Measurements from ENCODE around the gene OR13C4. TPM values are rescaled to one million over a fixed set of nuclear protein-coding genes. Genes with fewer than 3 reads are reported as not detected.
"Not testable (repeated sequence)": the region's sequence is repeated elsewhere in the genome, so short reads cannot be mapped to it uniquely, and the experiment has no call there.

OR13C4 gene
- total RNA-seq = not detected

- no peak within 1 kb of the TSS for H3K4me3 Mint-ChIP-seq
- H3K9me3 Mint-ChIP-seq = no peaks in the 10 kb centered on the region
- no peaks in the 10 kb centered on the region for H3K27me3 Mint-ChIP-seq
- no peaks in the 10 kb centered on the region for H3K36me3 Mint-ChIP-seq
- H3K4me1 Mint-ChIP-seq = no peaks in the 10 kb centered on the region
- H3K27ac Mint-ChIP-seq = no peak within 1 kb of the TSS
- DNase-seq = no peak
Measured at GRCh38 chr9:104527109-104527508, at the start of gene OR13C4. Gene OR13C4, minus strand, starts transcription at chr9:104527209. Its CDS starts 0 bp downstream, at chr9:104527209.

GRCh38 chr9:104575456-104575855, 48.4 kb upstream of the OR13C4 start:
- peaks cover 11% of the 10 kb centered on the region for H3K9me3 Mint-ChIP-seq
- no peaks in the 10 kb centered on the region for H3K36me3 Mint-ChIP-seq
- no peak for DNase-seq
- H3K4me3 Mint-ChIP-seq = no peak overlapping the region
- no peak overlapping the region for H3K27ac Mint-ChIP-seq
- H3K27me3 Mint-ChIP-seq = no peaks in the 10 kb centered on the region
- H3K4me1 Mint-ChIP-seq = no peaks in the 10 kb centered on the region

GRCh38 chr9:104572612-104573011, 45.6 kb upstream of the OR13C4 start:
- peaks cover 11% of the 10 kb centered on the region for H3K9me3 Mint-ChIP-seq
- no peak for DNase-seq
- H3K4me1 Mint-ChIP-seq = no peaks in the 10 kb centered on the region
- H3K4me3 Mint-ChIP-seq = no peak overlapping the region
- H3K36me3 Mint-ChIP-seq = no peaks in the 10 kb centered on the region
- H3K27ac Mint-ChIP-seq = no peak overlapping the region
- no peaks in the 10 kb centered on the region for H3K27me3 Mint-ChIP-seq

- DNase-seq = no peak
- no peaks in the 10 kb centered on the region for H3K27me3 Mint-ChIP-seq
- no peak within 1 kb of the TSS for H3K27ac Mint-ChIP-seq
- no peak within 1 kb of the TSS for H3K4me3 Mint-ChIP-seq
- no peaks in the 10 kb centered on the region for H3K4me1 Mint-ChIP-seq
- H3K9me3 Mint-ChIP-seq = peaks cover 8% of the 10 kb centered on the region
- H3K36me3 Mint-ChIP-seq = no peaks in the 10 kb centered on the region
Measured at GRCh38 chr9:104568868-104569267, 41.9 kb upstream of the OR13C4 start, which contains the start of gene OR13C8. Gene OR13C8, plus strand, starts transcription at chr9:104569168. Its CDS starts 0 bp downstream, at chr9:104569168.

GRCh38 chr9:104564358-104564757, 37.3 kb upstream of the OR13C4 start:
- DNase-seq = no peak
- no peaks in the 10 kb centered on the region for H3K27me3 Mint-ChIP-seq
- no peak overlapping the region for H3K4me3 Mint-ChIP-seq
- peaks cover 1% of the 10 kb centered on the region for H3K9me3 Mint-ChIP-seq
- H3K27ac Mint-ChIP-seq = no peak overlapping the region
- H3K4me1 Mint-ChIP-seq = no peaks in the 10 kb centered on the region
- H3K36me3 Mint-ChIP-seq = no peaks in the 10 kb centered on the region

- H3K9me3 Mint-ChIP-seq = peaks cover 2% of the 10 kb centered on the region
- no peak overlapping the region for H3K27ac Mint-ChIP-seq
- no peak for DNase-seq
- H3K36me3 Mint-ChIP-seq = no peaks in the 10 kb centered on the region
- no peaks in the 10 kb centered on the region for H3K27me3 Mint-ChIP-seq
- no peak overlapping the region for H3K4me3 Mint-ChIP-seq
- no peaks in the 10 kb centered on the region for H3K4me1 Mint-ChIP-seq
Measured at GRCh38 chr9:104556830-104557634, 30.0 kb upstream of the OR13C4 start.

- peaks cover 2% of the 10 kb centered on the region for H3K9me3 Mint-ChIP-seq
- H3K27me3 Mint-ChIP-seq = no peaks in the 10 kb centered on the region
- H3K4me1 Mint-ChIP-seq = no peaks in the 10 kb centered on the region
- no peak overlapping the region for H3K4me3 Mint-ChIP-seq
- DNase-seq = no peak
- H3K36me3 Mint-ChIP-seq = no peaks in the 10 kb centered on the region
- no peak overlapping the region for H3K27ac Mint-ChIP-seq
Measured at GRCh38 chr9:104555521-104555920, 28.5 kb upstream of the OR13C4 start.

GRCh38 chr9:104553261-104553660, 26.3 kb upstream of the OR13C4 start:
- H3K27ac Mint-ChIP-seq = no peak overlapping the region
- no peak for DNase-seq
- no peak overlapping the region for H3K4me3 Mint-ChIP-seq
- H3K9me3 Mint-ChIP-seq = peaks cover 3% of the 10 kb centered on the region
- no peaks in the 10 kb centered on the region for H3K36me3 Mint-ChIP-seq
- H3K27me3 Mint-ChIP-seq = no peaks in the 10 kb centered on the region
- no peaks in the 10 kb centered on the region for H3K4me1 Mint-ChIP-seq

- no peak for DNase-seq
- no peak overlapping the region for H3K27ac Mint-ChIP-seq
- H3K27me3 Mint-ChIP-seq = peaks cover 3% of the 10 kb centered on the region
- peaks cover 1% of the 10 kb centered on the region for H3K9me3 Mint-ChIP-seq
- H3K36me3 Mint-ChIP-seq = no peaks in the 10 kb centered on the region
- H3K4me3 Mint-ChIP-seq = no peak overlapping the region
- no peaks in the 10 kb centered on the region for H3K4me1 Mint-ChIP-seq
Measured at GRCh38 chr9:104544644-104545043, 17.6 kb upstream of the OR13C4 start.

- H3K27ac Mint-ChIP-seq = no peak overlapping the region
- H3K4me1 Mint-ChIP-seq = no peaks in the 10 kb centered on the region
- DNase-seq = no peak
- H3K9me3 Mint-ChIP-seq = no peaks in the 10 kb centered on the region
- H3K36me3 Mint-ChIP-seq = no peaks in the 10 kb centered on the region
- no peak overlapping the region for H3K4me3 Mint-ChIP-seq
- no peaks in the 10 kb centered on the region for H3K27me3 Mint-ChIP-seq
Measured at GRCh38 chr9:104539275-104539674, 12.3 kb upstream of the OR13C4 start.

- H3K36me3 Mint-ChIP-seq = no peaks in the 10 kb centered on the region
- H3K9me3 Mint-ChIP-seq = no peaks in the 10 kb centered on the region
- DNase-seq = no peak
- H3K4me1 Mint-ChIP-seq = no peaks in the 10 kb centered on the region
- H3K4me3 Mint-ChIP-seq = no peak within 1 kb of the TSS
- H3K27ac Mint-ChIP-seq = no peak within 1 kb of the TSS
- no peaks in the 10 kb centered on the region for H3K27me3 Mint-ChIP-seq
Measured at GRCh38 chr9:104536756-104537155, 9.7 kb upstream of the OR13C4 start, which contains the start of gene OR13C3. Gene OR13C3, minus strand, starts transcription at chr9:104536856. Its CDS starts 133 bp downstream, at chr9:104536723.

- not testable (repeated sequence) for H3K9me3 Mint-ChIP-seq, DNase-seq, H3K27ac Mint-ChIP-seq, H3K27me3 Mint-ChIP-seq, H3K36me3 Mint-ChIP-seq, H3K4me3 Mint-ChIP-seq, H3K4me1 Mint-ChIP-seq
Measured at GRCh38 chr9:104520241-104520640, 6.8 kb downstream of the OR13C4 start.

GRCh38 chr9:104514901-104515300, 12.1 kb downstream of the OR13C4 start:
- DNase-seq = no peak
- Mint-ChIP-seq H3K4me3 (no peak overlapping the region), H3K27me3 (no peaks in the 10 kb centered on the region), H3K4me1 (no peaks in the 10 kb centered on the region), H3K9me3 (no peaks in the 10 kb centered on the region), H3K27ac (no peak overlapping the region), H3K36me3 (no peaks in the 10 kb centered on the region)

GRCh38 chr9:104506565-104506964, 20.4 kb downstream of the OR13C4 start:
- H3K36me3 Mint-ChIP-seq = no peaks in the 10 kb centered on the region
- no peak for DNase-seq
- H3K4me1 Mint-ChIP-seq = no peaks in the 10 kb centered on the region

GRCh38 chr9:104503963-104504362, 23.0 kb downstream of the OR13C4 start, which contains the start of gene OR13F1:
Gene OR13F1, plus strand, starts transcription at chr9:104504263. Its CDS starts 0 bp downstream, at chr9:104504263.
- Mint-ChIP-seq H3K36me3 (no peaks in the 10 kb centered on the region), H3K4me3 (no peak within 1 kb of the TSS), H3K9me3 (no peaks in the 10 kb centered on the region), H3K27ac (no peak within 1 kb of the TSS), H3K4me1 (no peaks in the 10 kb centered on the region), H3K27me3 (peaks cover 8% of the 10 kb centered on the region)
- DNase-seq = no peak

More at GRCh38 chr9:104506565-104506964, 20.4 kb downstream of the OR13C4 start:
- Mint-ChIP-seq H3K9me3 (no peaks in the 10 kb centered on the region), H3K4me3 (no peak overlapping the region), H3K27me3 (peaks cover 8% of the 10 kb centered on the region), H3K27ac (no peak overlapping the region)

GRCh38 chr9:104503440-104503839, 23.6 kb downstream of the OR13C4 start:
- H3K36me3 Mint-ChIP-seq = no peaks in the 10 kb centered on the region
- no peak overlapping the region for H3K27ac Mint-ChIP-seq
- peaks cover 8% of the 10 kb centered on the region for H3K27me3 Mint-ChIP-seq
- H3K9me3 Mint-ChIP-seq = no peaks in the 10 kb centered on the region
- no peak for DNase-seq
- no peak overlapping the region for H3K4me3 Mint-ChIP-seq
- no peaks in the 10 kb centered on the region for H3K4me1 Mint-ChIP-seq
